Measurements from ENCODE around the gene B3GALT6.

Gene B3GALT6

GRCh38 chr1:1232796-1233566 lies 944 bp downstream of the B3GALT6 start:
- H3K27ac ChIP-seq, result no peak overlapping the region
- no peaks in the 10 kb centered on the region for H3K9me3 ChIP-seq (ENCODE audit: severe bottlenecking)
- no peak overlapping the region for H3K4me3 ChIP-seq (ENCODE audit: low read depth, low read length)
- TF ChIP-seq CTCF (IDR thresholded peaks at IDR 0.05; ENCODE audit: low read depth, low read length), result no peak
- no peak for DNase-seq
- no peaks in the 10 kb centered on the region for H3K27me3 ChIP-seq (ENCODE audit: insufficient read depth, low read depth, severe bottlenecking)
- H3K36me3 ChIP-seq, result peaks cover 30% of the 10 kb centered on the region

GRCh38 chr1:1233567-1233892 lies 1.5 kb downstream of the B3GALT6 start:
- H3K36me3 ChIP-seq, result peaks cover 24% of the 10 kb centered on the region
- no peaks in the 10 kb centered on the region for H3K9me3 ChIP-seq (ENCODE audit: severe bottlenecking)
- H3K27ac ChIP-seq, result no peak overlapping the region
- H3K27me3 ChIP-seq (ENCODE audit: insufficient read depth, low read depth, severe bottlenecking), result no peaks in the 10 kb centered on the region
- no peak overlapping the region for H3K4me3 ChIP-seq (ENCODE audit: low read depth, low read length)
- TF ChIP-seq CTCF (IDR thresholded peaks at IDR 0.05; ENCODE audit: low read depth, low read length), result no peak
- no peak for DNase-seq

GRCh38 chr1:1234180-1234808 lies 2.3 kb downstream of the B3GALT6 start:
- Histone ChIP-seq H3K27ac (no peak overlapping the region), H3K4me3 (ENCODE audit: low read depth, low read length) (no peak overlapping the region), H3K9me3 (ENCODE audit: severe bottlenecking) (no peaks in the 10 kb centered on the region), H3K36me3 (peaks cover 23% of the 10 kb centered on the region), H3K27me3 (ENCODE audit: insufficient read depth, low read depth, severe bottlenecking) (no peaks in the 10 kb centered on the region)
- no peak for TF ChIP-seq CTCF (IDR thresholded peaks at IDR 0.05; ENCODE audit: low read depth, low read length)
- no peak for DNase-seq

GRCh38 chr1:1235016-1235744 lies 3.1 kb downstream of the B3GALT6 start:
- no peaks in the 10 kb centered on the region for H3K9me3 ChIP-seq (ENCODE audit: severe bottlenecking)
- H3K27me3 ChIP-seq (ENCODE audit: insufficient read depth, low read depth, severe bottlenecking), result no peaks in the 10 kb centered on the region
- no peak for TF ChIP-seq CTCF (IDR thresholded peaks at IDR 0.05; ENCODE audit: low read depth, low read length)
- peaks cover 18% of the 10 kb centered on the region for H3K36me3 ChIP-seq
- no peak for DNase-seq
- no peak overlapping the region for H3K27ac ChIP-seq
- H3K4me3 ChIP-seq (ENCODE audit: low read depth, low read length), result no peak overlapping the region

GRCh38 chr1:1236176-1236763 lies 4.2 kb downstream of the B3GALT6 start:
- TF ChIP-seq CTCF (IDR thresholded peaks at IDR 0.05; ENCODE audit: low read depth, low read length), result no peak
- H3K27ac ChIP-seq, result no peak overlapping the region

More at GRCh38 chr1:1236176-1236763, 4.2 kb downstream of the B3GALT6 start:
- no peak for DNase-seq
- peaks cover 18% of the 10 kb centered on the region for H3K36me3 ChIP-seq
- H3K9me3 ChIP-seq (ENCODE audit: severe bottlenecking), result no peaks in the 10 kb centered on the region
- H3K4me3 ChIP-seq (ENCODE audit: low read depth, low read length), result no peak overlapping the region
- no peaks in the 10 kb centered on the region for H3K27me3 ChIP-seq (ENCODE audit: insufficient read depth, low read depth, severe bottlenecking)
